Measurements from ENCODE around the gene CYFIP2. TPM values are rescaled to one million over a fixed set of nuclear protein-coding genes. Genes with fewer than 3 reads are reported as not detected.
A peak's percentile ranks its signal among the peaks of the same experiment; 100 is the strongest.

The CYFIP2 gene
- total RNA-seq, 1 experiment from 2014 or later = 4.1 TPM

DNA sequence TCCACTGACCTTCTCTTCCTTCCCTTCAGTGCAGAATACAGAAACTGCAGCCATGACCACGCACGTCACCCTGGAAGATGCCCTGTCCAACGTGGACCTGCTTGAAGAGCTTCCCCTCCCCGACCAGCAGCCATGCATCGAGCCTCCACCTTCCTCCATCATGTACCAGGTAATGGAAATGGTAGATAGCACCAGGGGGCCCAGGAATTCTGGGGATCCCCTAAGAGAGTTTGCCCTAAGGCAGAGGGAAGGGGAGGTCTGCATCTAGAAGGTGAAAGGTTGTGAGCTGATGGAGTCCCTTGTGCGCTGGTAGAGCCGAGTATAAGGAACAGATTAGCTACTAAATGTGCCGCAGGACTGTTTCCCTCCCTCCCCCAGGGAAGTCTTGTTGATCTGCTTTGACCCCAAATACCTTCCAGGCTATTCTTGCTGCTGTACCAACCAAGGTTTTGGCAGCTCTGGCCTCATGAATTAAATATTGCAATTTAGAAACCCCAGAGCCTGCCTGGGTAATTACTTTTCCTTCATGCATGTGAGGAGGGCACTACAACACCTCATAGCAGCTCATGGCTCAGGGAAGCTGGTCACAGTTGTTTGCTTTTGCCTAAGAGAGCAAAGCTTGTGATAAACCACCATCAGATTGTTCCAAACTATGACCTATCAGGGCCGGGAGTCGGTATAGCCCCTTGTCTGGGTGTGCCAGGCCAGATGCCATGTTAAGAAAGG is 19.6 kb downstream of the CYFIP2 start:
- DNase-seq (ENCODE audit: low read depth in 1 of 2, low spot score in 2 of 2) = no peak
- Histone ChIP-seq H3K9me3 (replicated peaks) (no peaks in the 10 kb centered on the region), H3K27me3 (replicated peaks) (0 out of 2 replicates have a peak, but pooled peaks cover 3% of the 10 kb centered on the region), H3K4me3 (no peak overlapping the region), H3K27ac (no peak overlapping the region), H3K36me3 (no peaks in the 10 kb centered on the region), H3K4me1 (replicated peaks) (peaks cover 8% of the 10 kb centered on the region)

- Histone ChIP-seq H3K27me3 (replicated peaks) (0 out of 2 replicates have a peak, but pooled peaks cover 3% of the 10 kb centered on the region), H3K4me3 (no peak overlapping the region), H3K36me3 (no peaks in the 10 kb centered on the region), H3K9me3 (replicated peaks) (no peaks in the 10 kb centered on the region), H3K27ac (no peak overlapping the region), H3K4me1 (replicated peaks) (peaks cover 16% of the 10 kb centered on the region)
- no peak for DNase-seq (ENCODE audit: low read depth in 1 of 2, low spot score in 2 of 2)
Observed at GRCh38 chr5:157286761-157287211, 20.9 kb downstream of the CYFIP2 start.

GRCh38 chr5:157288405-157289163 is 22.7 kb downstream of the CYFIP2 start:
- Histone ChIP-seq H3K27ac (no peak overlapping the region), H3K9me3 (replicated peaks) (no peaks in the 10 kb centered on the region), H3K36me3 (no peaks in the 10 kb centered on the region), H3K4me1 (replicated peaks) (peaks cover 16% of the 10 kb centered on the region), H3K27me3 (replicated peaks) (no peaks in the 10 kb centered on the region), H3K4me3 (no peak overlapping the region)
- DNase-seq (ENCODE audit: low read depth in 1 of 2, low spot score in 2 of 2) = no peak

DNA sequence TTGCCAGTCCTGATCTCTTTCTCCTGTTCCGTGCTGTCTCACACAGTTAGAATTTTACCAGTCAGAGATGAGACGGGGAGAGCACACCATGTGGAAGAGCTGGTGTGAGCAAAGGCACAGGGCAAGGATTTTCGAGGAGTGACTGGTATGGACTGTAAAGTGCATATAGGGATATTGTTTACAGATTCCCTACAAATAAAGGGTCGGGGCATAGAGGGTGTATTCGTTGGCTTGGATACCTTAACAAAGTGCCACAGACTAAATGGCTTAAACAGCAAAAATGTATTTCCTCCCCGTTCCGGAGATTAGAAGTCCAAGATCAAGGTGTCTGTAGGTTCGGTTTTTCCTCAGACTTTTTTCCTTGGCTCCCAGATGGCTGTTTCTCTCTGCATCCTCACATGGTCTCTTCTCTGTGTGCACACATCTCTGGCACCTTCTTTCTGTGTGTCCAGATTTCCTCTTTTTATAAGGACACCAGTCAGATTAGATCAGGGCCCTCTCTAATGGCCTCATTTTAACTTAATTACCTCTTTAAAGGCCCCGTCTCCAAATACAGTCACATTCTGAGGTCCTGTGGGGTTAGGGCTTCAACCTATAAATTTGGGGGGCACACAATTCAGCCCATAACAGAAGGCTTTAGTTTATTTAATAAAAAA is 23.4 kb downstream of the CYFIP2 start:
- DNase-seq (ENCODE audit: low read depth in 1 of 2, low spot score in 2 of 2) = no peak
- Histone ChIP-seq H3K4me1 (replicated peaks) (peaks cover 16% of the 10 kb centered on the region), H3K27me3 (replicated peaks) (no peaks in the 10 kb centered on the region), H3K4me3 (no peak overlapping the region), H3K9me3 (replicated peaks) (no peaks in the 10 kb centered on the region), H3K27ac (no peak overlapping the region), H3K36me3 (no peaks in the 10 kb centered on the region)

- Histone ChIP-seq H3K4me3 (no peak overlapping the region), H3K9me3 (replicated peaks) (no peaks in the 10 kb centered on the region), H3K27ac (no peak overlapping the region; the same call in 1 of the 2 replicates), H3K4me1 (replicated peaks) (peaks cover 16% of the 10 kb centered on the region), H3K36me3 (no peaks in the 10 kb centered on the region), H3K27me3 (replicated peaks) (no peaks in the 10 kb centered on the region)
- peak; percentile 78 to 86 for DNase-seq (ENCODE audit: low read depth in 1 of 2, low spot score in 2 of 2)
Observed at GRCh38 chr5:157290156-157290980, 24.4 kb downstream of the CYFIP2 start.

DNA sequence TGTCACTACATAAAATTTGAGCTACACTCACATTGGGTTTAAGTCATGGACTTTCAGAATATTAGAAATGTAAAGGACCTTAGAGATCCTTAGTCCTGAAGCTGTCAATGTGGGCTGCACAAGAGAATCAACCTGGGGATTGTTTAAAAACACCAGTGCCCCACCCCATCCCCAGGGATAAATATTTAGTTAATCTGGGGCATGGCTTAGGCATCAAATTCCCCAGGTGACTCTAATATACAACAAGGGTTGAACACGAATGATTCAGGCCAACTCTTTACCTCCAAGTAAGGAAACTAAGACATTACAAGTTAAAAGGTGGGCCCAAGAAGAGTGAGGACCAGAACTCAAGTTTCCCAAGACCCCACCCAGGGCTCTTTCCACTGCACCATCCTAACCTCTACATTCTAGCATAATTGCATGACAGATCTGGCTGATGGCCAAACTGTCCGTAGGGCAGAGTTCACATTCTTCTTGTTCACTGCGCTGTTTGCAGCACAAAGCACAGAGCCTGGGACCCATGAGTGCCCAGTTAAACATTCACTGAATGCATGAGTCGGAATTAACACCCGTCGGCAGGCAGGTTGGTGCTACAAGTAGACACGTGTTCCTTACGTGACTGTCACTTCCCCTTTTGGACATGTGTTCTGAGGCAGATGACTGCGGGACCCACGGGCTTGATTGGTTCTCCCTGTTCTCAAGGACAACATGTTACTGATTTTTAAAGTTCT is 25.2 kb downstream of the CYFIP2 start:
- Histone ChIP-seq H3K27me3 (replicated peaks) (no peaks in the 10 kb centered on the region), H3K36me3 (no peaks in the 10 kb centered on the region), H3K4me3 (no peak overlapping the region), H3K4me1 (replicated peaks) (peaks cover 16% of the 10 kb centered on the region), H3K9me3 (replicated peaks) (no peaks in the 10 kb centered on the region), H3K27ac (no peak overlapping the region; the same call in 1 of the 2 replicates)
- DNase-seq (ENCODE audit: low read depth in 1 of 2, low spot score in 2 of 2) = no peak

DNA sequence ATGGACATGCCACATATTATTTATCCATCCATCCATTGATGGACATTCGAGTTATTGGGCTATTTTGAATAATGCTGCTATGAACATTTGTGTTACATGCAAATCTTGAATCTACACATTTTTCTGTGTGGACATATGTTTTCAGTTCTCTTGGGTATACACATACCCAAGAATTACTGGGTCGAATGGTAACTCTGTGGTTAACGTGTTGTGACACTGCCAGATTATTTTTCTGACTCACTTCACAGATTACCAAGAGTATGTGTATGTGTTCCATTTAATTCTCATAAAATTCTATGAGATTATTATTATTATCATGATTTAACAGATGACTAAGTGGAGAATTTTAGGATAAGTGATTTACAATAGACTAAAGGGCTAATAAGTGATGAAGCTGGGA is 26.7 kb downstream of the CYFIP2 start:
- H3K4me1 ChIP-seq (replicated peaks) = peaks cover 16% of the 10 kb centered on the region
- H3K36me3 ChIP-seq = no peaks in the 10 kb centered on the region
- no peak for DNase-seq (ENCODE audit: low read depth in 1 of 2, low spot score in 2 of 2)
- no peaks in the 10 kb centered on the region for H3K9me3 ChIP-seq (replicated peaks)
- no peak overlapping the region for H3K4me3 ChIP-seq
- no peak overlapping the region for H3K27ac ChIP-seq
- H3K27me3 ChIP-seq (replicated peaks) = no peaks in the 10 kb centered on the region

DNA sequence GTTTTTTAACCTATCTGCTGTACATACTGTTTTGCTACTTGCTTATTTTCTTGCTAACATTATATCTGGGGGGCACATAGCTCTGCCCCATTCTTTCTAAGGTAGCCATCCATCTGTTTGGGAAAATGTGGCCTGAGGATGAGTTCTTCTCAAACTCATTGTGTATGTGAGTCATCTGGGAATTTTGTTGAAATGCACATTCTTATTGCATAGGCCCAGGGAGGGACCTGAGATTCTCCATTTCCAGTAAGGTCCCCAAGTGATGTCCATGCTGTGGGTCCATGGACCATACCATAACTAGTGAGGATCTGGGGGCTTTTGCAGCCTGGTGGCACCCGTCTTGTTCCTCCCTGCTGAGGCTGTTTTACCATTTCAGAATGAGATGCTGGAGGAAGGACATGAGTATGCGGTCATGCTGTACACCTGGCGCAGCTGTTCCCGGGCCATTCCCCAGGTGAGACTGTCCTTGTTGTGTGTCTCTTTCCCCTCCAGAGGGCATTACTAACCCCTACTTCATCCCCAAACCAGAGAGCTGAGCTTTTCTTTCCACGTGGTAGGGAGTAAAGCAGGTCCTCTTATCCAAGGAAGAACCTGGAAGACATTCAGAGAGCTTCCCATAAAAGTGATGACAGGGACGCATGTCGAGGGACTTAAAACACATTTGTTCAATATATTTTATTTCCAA is 28.6 kb downstream of the CYFIP2 start:
- DNase-seq (ENCODE audit: low read depth in 1 of 2, low spot score in 2 of 2) = no peak
- H3K4me3 ChIP-seq = no peak overlapping the region
- H3K36me3 ChIP-seq = no peaks in the 10 kb centered on the region

DNA sequence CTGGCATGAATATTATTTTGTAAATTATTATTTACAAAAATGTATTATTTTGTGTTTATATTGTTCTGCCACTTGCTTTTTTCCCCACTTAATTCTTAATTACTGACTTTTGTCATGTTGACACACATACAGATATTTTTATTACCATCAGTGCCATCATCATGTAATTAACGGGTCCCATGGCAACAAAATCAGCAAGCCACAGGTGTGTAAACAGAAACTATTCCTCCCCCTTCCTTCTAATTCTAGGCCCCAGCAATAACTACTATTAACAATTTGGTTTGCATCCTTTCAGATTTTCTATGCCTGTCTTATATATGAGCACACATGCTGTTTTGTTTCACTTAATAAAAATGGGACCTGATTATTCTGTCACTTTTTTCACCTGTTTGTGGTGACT is 29.3 kb downstream of the CYFIP2 start:
- no peaks in the 10 kb centered on the region for H3K9me3 ChIP-seq (replicated peaks)
- H3K27me3 ChIP-seq (replicated peaks) = no peaks in the 10 kb centered on the region
- no peak overlapping the region for H3K4me3 ChIP-seq
- DNase-seq (ENCODE audit: low read depth in 1 of 2, low spot score in 2 of 2) = no peak
- H3K4me1 ChIP-seq (replicated peaks) = peaks cover 10% of the 10 kb centered on the region
- H3K36me3 ChIP-seq = no peaks in the 10 kb centered on the region
- H3K27ac ChIP-seq = no peak overlapping the region

More for the DNA sequence above, 28.6 kb downstream of the CYFIP2 start:
- H3K4me1 ChIP-seq (replicated peaks) = peaks cover 16% of the 10 kb centered on the region
- no peaks in the 10 kb centered on the region for H3K27me3 ChIP-seq (replicated peaks)
- H3K9me3 ChIP-seq (replicated peaks) = no peaks in the 10 kb centered on the region
- no peak overlapping the region for H3K27ac ChIP-seq

DNA sequence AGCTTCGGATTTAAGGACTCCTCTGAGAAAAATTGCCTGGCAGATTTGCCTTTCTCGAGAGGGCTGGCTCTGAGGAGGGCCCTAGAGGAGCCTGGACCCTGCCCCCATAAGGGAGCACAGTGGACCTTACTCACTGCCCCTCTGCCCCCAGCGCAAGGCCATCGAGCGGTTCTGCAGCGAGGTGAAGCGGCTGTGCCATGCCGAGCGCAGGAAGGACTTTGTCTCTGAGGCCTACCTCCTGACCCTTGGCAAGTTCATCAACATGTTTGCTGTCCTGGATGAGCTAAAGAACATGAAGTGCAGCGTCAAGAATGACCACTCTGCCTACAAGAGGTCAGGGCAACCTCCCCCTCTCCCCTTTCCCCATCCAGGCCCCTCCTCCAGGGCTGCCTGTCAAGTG is 34.6 kb downstream of the CYFIP2 start:
- H3K4me1 ChIP-seq (replicated peaks) = no peaks in the 10 kb centered on the region
- H3K9me3 ChIP-seq (replicated peaks) = no peaks in the 10 kb centered on the region; the same call in 1 of the 2 replicates
- H3K27me3 ChIP-seq (replicated peaks) = peaks cover 4% of the 10 kb centered on the region
- H3K27ac ChIP-seq = no peak overlapping the region
- no peak for DNase-seq (ENCODE audit: low read depth in 1 of 2, low spot score in 2 of 2)
- no peak overlapping the region for H3K4me3 ChIP-seq
- no peaks in the 10 kb centered on the region for H3K36me3 ChIP-seq

- no peak overlapping the region for H3K4me3 ChIP-seq
- H3K9me3 ChIP-seq (replicated peaks) = no peaks in the 10 kb centered on the region; the same call in 1 of the 2 replicates
- no peak overlapping the region for H3K27ac ChIP-seq
- H3K36me3 ChIP-seq = no peaks in the 10 kb centered on the region
- DNase-seq (ENCODE audit: low read depth in 1 of 2, low spot score in 2 of 2) = no peak
- H3K27me3 ChIP-seq (replicated peaks) = peaks cover 4% of the 10 kb centered on the region
- H3K4me1 ChIP-seq (replicated peaks) = no peaks in the 10 kb centered on the region
Observed at GRCh38 chr5:157301066-157301465, 35.1 kb downstream of the CYFIP2 start.

DNA sequence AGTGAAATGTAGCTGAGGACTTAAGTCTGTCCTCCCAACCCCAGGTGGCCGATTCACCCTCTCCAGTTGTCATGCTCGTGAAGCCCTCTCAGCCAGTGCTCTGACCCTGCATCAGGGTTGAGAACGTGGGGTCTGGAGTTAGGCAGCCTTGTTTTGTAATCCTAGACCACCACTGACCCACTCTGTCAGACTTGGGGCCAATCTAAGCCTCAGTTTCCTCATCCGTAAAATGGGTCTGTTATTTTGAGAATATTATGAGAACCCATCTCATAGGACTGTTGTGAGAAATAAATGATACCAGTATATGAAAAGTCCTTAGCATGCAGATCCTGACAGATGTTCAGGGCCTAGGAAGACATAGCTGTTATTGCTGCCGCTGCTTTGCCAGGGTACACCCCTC is 37.1 kb downstream of the CYFIP2 start:
- Histone ChIP-seq H3K4me3 (no peak overlapping the region), H3K36me3 (no peaks in the 10 kb centered on the region), H3K27ac (no peak overlapping the region), H3K4me1 (replicated peaks) (no peaks in the 10 kb centered on the region), H3K27me3 (replicated peaks) (peaks cover 4% of the 10 kb centered on the region), H3K9me3 (replicated peaks) (no peaks in the 10 kb centered on the region; the same call in 1 of the 2 replicates)
- DNase-seq (ENCODE audit: low read depth in 1 of 2, low spot score in 2 of 2) = no peak
